Airway epithelial cell (primary cell): ENCODE data around the gene TAS2R42. TPM values are rescaled to one million over a fixed set of nuclear protein-coding genes. Genes with fewer than 3 reads are reported as not detected.

Source experiments
- total RNA-seq: library from RNA; depleted of rRNA; stranded (reverse); fragments of >200 nt; gene quantifications from 2 replicates; pipeline ENCODE4 v1.2.3, GENCODE V29; 2015

Gene TAS2R42
- total RNA-seq = not detected in 2 replicates

GRCh38 chr12:11186837-11187236, at the start of gene TAS2R42:
Gene TAS2R42, minus strand, starts transcription at chr12:11186937. Its CDS starts 0 bp downstream, at chr12:11186937.

DNA sequence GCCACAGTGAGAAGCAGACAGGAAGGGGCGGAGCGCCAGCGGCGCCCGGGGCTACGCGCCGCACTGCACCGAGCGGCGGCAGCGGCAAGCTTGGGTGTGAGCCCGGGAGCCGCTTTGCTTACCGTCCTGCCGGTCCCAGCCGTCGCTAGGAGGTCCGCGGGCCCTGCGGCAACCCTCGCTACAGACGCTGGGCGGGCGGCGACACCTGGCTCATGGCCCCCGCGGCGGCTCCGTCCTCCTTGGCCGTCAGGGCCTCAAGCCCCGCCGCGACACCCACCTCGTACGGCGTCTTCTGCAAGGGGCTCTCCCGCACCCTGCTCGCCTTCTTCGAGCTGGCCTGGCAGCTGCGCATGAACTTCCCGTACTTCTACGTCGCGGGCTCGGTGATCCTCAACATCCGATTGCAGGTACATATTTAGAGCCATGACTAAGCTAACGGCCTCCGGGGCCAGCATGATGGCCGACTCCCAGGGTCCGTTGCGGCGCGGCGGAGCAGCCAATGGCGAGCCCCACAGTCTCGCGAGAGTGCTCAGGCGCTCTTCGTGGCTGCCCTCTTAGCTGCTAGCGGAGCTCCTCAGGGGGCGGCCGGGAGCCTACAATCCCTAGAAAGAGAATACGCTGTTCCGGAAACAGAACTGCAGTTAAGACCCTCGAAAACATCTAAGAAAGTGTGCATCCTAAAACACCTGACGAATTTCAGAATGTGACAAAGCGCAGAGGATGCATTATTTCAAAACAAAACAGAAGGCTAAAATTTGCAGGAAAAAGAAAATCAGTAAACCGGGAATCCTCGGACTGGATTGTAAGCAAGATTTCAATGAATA, 15.4 kb downstream of the TAS2R42 start, which contains the start of gene SMIM10L1:
Gene SMIM10L1 (plus strand): TSS at position 50 of the 824 bp plus-strand sequence. CDS start 163 bp downstream, at position 213.

Other genes starting within 250 kb of the TAS2R42 start
- gene TAS2R14, start 247.7 kb downstream of the TAS2R42 start, total RNA-seq = 0.28 TPM in 1 of 2 replicates, not detected in the other
- 0.23 and 0.56 TPM in 2 replicates for gene TAS2R50, start 200.0 kb downstream of the TAS2R42 start, total RNA-seq
- gene TAS2R20, start 188.6 kb downstream of the TAS2R42 start, total RNA-seq = 0.21 TPM in 1 of 2 replicates, not detected in the other
- gene TAS2R19, start 164.3 kb downstream of the TAS2R42 start, total RNA-seq = 0.65 TPM in 1 of 2 replicates, not detected in the other
- 0.99 TPM in 1 of 2 replicates, not detected in the other for gene TAS2R31, start 155.5 kb downstream of the TAS2R42 start, total RNA-seq
- not detected in 2 replicates for gene TAS2R46, start 124.6 kb downstream of the TAS2R42 start, total RNA-seq
- 0.28 TPM in 1 of 2 replicates, not detected in the other for gene TAS2R43, start 94.6 kb downstream of the TAS2R42 start, total RNA-seq
- 0.56 TPM in 1 of 2 replicates, not detected in the other for gene TAS2R30, start 52.3 kb downstream of the TAS2R42 start, total RNA-seq
- gene SMIM10L1, start 15.7 kb downstream of the TAS2R42 start, total RNA-seq = 4.2 and 5.3 TPM in 2 replicates
- not detected in 2 replicates for gene PRB3, start 82.8 kb upstream of the TAS2R42 start, total RNA-seq
- not detected in 2 replicates for gene PRB4, start 123.5 kb upstream of the TAS2R42 start, total RNA-seq
- gene PRB2, start 208.6 kb upstream of the TAS2R42 start, total RNA-seq = not detected in 2 replicates